Transverse colon (tissue), 4 donors: ENCODE results near the gene APOBR. TPM values are rescaled to one million over a fixed set of nuclear protein-coding genes. Genes with fewer than 3 reads are reported as not detected.
A peak's percentile ranks its signal among the peaks of the same experiment; 100 is the strongest.

Experiments used
- DNase-seq: peaks from one replicate; pipeline ENCODE4 v3.0.0-alpha.2; 2019
- H3K27ac ChIP-seq, 4 donors: fragments of 200-600 bp; sonication (generic); 2 replicates each; pipeline ENCODE4 v1.5.1; 2016 to 2018; ENCODE audit warnings: inconsistent platforms in 4 of 4
- H3K27me3 ChIP-seq: fragments of 200-600 bp; sonication (generic); 2 replicates; pipeline ENCODE4 v1.5.1; 2017; ENCODE audit warnings: inconsistent platforms
- H3K36me3 ChIP-seq, 4 donors: fragments of 200-600 bp; sonication (generic); 2 replicates each; pipeline ENCODE4 v1.5.1; 2017 to 2019; ENCODE audit warnings: inconsistent platforms in 4 of 4
- H3K4me1 ChIP-seq, 4 donors: fragments of 200-600 bp; sonication (generic); 2 replicates each; pipeline ENCODE4 v1.5.1; 2017 to 2020; ENCODE audit warnings: inconsistent platforms in 4 of 4
- H3K4me3 ChIP-seq, 4 donors: fragments of 200-600 bp; sonication (generic); 1 replicate in 1 of 4; 2 replicates in 3 of 4; pipeline versions ENCODE4 v1.5.1 to v1.6.1; 2017 to 2019; ENCODE audit warnings: inconsistent platforms in 4 of 4
- H3K9me3 ChIP-seq, 2 donors: fragments of 200-600 bp; sonication (generic); 2 replicates each; pipeline ENCODE4 v1.5.1; 2017 to 2019; ENCODE audit warnings: inconsistent platforms in 2 of 2
- EP300 ChIP-seq: sonication (generic); formaldehyde crosslinking; IDR thresholded peaks from one replicate; pipeline ENCODE4 v1.6.1; 2017; ENCODE audit warnings: antibody characterized with exemption, low read depth
- POLR2A ChIP-seq: fragments of 450-650 bp; IDR thresholded peaks from one replicate; pipeline ENCODE4 v1.6.1; 2016; ENCODE audit warnings: antibody characterized with exemption, mild to moderate bottlenecking, moderate library complexity
- POLR2AphosphoS5 ChIP-seq, 3 donors: sonication (generic); formaldehyde crosslinking; IDR thresholded peaks; one replicate each; pipeline ENCODE4 v1.6.1; 2016; ENCODE audit warnings: antibody characterized with exemption in 3 of 3
- WGBS, 2 donors: methylation state at CpG; one replicate each; pipeline ENCODE4 v1.1.5; 2018; ENCODE audit warnings: low coverage in 1 of 2; 5-methylcytosine and 5-hydroxymethylcytosine counted together
- in situ Hi-C, 4 donors: fragments of 200-750 bp; cut with MboI; loops; one replicate each; pipeline versions ENCODE4 v1.15.0 to v1.15.1; 2017; ENCODE audit warnings: low sequenced_read_pairs in 3 of 4, low pct_ligation_motif_present in 1 of 4, low pct_unique_long_range_greater_than_20kb in 1 of 4
- intact Hi-C: fragments of 100-400 bp; cut with DNase I; formaldehyde crosslinking; loops from one replicate; pipeline ENCODE4 v1.15.1; 2023; ENCODE audit warnings: low total_unique reads
- total RNA-seq, 4 donors: library from RNA; depleted of rRNA; stranded (reverse); fragments of >200 nt; gene quantifications; one replicate each; pipeline ENCODE4 v1.1.0, GENCODE V29; 2016
- TF ChIP-seq, protein P1 (sequence below), 5 experiments: fragments of 200-600 bp in 3 of 5; fragments of 450-650 bp in 2 of 5; sonication (generic) in 3 of 5; IDR thresholded peaks; 1 replicate in 2 of 5; 2 replicates in 3 of 5; pipeline ENCODE4 v1.5.1; 2016 to 2017; ENCODE audit warnings: antibody characterized with exemption in 5 of 5, inconsistent platforms in 3 of 5, mild to moderate bottlenecking in 2 of 5, moderate library complexity in 1 of 5

The APOBR gene
- total RNA-seq, 4 donors from 2014 or later: 60.0 to 96.9 (median 61.7) TPM

DNA sequence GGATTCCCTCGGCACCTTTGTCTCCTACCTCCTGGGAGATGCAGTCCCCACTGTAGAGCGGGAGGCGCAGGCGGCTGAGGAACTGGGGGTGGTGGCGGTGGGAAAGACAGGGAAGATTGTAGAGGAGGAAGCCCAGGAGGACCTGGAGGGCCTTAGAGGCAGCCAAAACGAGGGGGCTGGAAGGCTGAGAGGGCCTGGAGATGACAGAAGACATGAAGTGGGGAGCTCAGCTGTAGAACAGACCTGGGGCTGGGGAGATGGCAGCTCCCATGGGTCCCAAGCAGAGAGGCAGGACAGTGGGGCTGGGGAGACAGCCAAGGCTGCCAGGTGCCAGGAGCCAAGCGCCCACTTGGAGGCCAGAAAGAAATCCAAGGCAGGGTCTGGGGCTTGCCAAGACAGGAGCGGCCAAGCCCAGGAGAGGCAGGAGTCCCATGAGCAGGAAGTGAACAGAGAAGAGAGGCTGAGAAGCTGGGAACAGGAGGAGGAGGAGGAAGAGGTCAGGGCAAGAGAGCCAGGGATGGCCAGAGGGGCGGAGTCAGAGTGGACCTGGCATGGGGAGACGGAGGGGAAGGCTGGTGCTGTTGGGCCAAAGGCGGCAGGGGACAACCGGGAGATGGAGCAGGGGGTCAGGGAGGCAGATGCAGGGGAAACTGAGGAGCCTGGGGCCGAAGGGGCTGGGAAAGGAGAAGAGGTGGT lies 803 bp downstream of the APOBR start:
- in situ Hi-C loops: no loop called here
- WGBS, 2 donors: 34 to 50% methylated on average over 7 to 13 of the region's 13 CpGs
- Histone ChIP-seq H3K4me3 (peak overlapping the region in 3 of 4 donors; percentile 33 to 61 (median 43)), H3K9me3 (no peaks in the 10 kb centered on the region), H3K27ac (peak overlapping the region; percentile 89 to 98 (median 95)), H3K36me3 (no peaks in the 10 kb centered on the region), H3K4me1 (peaks cover 5 to 55% (median 39%) of the 10 kb centered on the region in 4 donors), H3K27me3 (no peaks in the 10 kb centered on the region)
- DNase-seq: peak; percentile 63
- intact Hi-C loops: no loop called here
- TF ChIP-seq POLR2A (peak; percentile 47), POLR2AphosphoS5 (IDR thresholded peaks at IDR 0.05) (peak in 1 of 3 donors; percentile 49)
- TF ChIP-seq, protein P1, sequence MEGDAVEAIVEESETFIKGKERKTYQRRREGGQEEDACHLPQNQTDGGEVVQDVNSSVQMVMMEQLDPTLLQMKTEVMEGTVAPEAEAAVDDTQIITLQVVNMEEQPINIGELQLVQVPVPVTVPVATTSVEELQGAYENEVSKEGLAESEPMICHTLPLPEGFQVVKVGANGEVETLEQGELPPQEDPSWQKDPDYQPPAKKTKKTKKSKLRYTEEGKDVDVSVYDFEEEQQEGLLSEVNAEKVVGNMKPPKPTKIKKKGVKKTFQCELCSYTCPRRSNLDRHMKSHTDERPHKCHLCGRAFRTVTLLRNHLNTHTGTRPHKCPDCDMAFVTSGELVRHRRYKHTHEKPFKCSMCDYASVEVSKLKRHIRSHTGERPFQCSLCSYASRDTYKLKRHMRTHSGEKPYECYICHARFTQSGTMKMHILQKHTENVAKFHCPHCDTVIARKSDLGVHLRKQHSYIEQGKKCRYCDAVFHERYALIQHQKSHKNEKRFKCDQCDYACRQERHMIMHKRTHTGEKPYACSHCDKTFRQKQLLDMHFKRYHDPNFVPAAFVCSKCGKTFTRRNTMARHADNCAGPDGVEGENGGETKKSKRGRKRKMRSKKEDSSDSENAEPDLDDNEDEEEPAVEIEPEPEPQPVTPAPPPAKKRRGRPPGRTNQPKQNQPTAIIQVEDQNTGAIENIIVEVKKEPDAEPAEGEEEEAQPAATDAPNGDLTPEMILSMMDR (IDR thresholded peaks at IDR 0.05): no peak

DNA sequence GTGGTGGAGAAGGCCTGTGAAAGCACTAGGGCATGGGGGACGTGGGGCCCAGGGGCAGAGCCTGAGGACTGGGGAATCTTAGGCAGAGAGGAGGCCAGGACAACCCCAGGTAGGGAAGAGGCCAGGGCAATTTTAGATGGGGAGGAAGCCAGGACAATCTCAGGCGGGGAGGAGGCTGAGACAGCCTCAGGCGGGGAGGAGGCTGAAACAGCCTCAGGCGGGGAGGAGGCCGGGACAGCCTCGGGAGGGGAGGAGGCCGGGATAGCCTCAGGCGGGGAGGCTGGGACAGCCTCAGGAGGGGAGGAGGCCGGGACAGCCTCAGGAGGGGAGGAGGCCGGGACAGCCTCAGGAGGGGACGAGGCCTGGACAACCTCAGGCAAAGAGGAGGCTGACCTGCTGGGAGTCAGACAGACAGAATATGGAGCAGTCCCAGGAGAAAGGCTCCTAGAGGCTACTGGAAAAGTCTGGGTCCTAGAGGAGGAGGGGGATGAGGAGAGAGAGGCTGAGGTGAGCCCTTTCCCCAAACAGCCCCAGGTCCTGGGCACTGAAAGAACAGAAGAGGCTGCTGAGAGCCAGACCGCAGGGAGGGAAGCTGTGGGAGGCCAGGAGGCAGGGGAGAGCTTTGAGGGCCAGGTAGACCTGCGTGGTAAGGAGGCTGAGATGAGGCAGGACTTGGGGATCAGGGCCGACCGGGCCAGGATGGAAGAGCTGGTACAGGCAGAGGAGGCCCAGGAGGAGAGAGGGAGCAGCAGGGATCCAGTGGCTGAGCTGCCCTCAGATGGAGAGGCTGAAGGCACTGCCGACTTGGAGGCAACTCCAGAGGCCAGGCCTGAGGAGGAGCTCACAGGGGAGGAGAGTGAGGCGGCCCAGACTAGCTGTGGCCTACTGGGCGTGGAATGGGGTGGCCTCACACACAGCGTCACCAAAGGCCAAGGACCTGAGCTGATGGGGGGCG lies 1.6 kb downstream of the APOBR start:
- peaks cover 0 to 47% (median 35%) of the 10 kb centered on the region in 4 donors for H3K4me1 ChIP-seq
- 68 to 77% methylated on average over 4 to 20 of the region's 20 CpGs for WGBS, 2 donors
- no peaks in the 10 kb centered on the region for H3K9me3 ChIP-seq
- no peaks in the 10 kb centered on the region for H3K27me3 ChIP-seq
- no peaks in the 10 kb centered on the region for H3K36me3 ChIP-seq
- H3K4me3 ChIP-seq: peak overlapping the region in 3 of 4 donors; percentile 33 to 61 (median 43)
- H3K27ac ChIP-seq: peak overlapping the region; percentile 89 to 98 (median 95)
- intact Hi-C loops: no loop called here
- no peak for DNase-seq
- in situ Hi-C loops: no loop called here
- TF ChIP-seq POLR2AphosphoS5 (IDR thresholded peaks at IDR 0.05) (no peak), POLR2A (no peak), EP300 (no peak)
- TF ChIP-seq, protein P1 (IDR thresholded peaks at IDR 0.05): no peak

DNA sequence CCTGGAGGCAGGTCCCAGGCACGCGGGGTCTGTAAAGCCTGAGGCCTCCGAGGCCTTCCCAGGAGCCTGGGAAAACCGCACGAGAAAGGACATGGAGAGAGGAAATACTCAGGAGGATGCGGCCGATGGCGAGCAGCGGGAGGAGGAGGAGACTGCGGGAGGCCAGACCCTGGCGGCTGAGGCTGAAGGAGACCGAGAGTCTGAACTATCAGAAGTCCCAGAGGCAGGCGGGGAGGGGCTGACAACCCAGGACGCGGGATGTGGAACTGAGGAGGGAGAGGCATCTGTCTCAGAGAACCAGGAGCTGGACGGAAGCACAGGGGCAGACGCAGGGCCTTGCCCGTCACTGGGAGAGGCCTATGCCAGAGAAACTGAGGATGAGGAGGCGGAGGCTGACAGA lies 2.4 kb downstream of the APOBR start:
- Histone ChIP-seq H3K4me1 (peaks cover 0 to 44% (median 34%) of the 10 kb centered on the region in 4 donors), H3K27ac (peak overlapping the region in 2 of 4 donors; percentile 89 to 98), H3K9me3 (no peaks in the 10 kb centered on the region), H3K36me3 (no peaks in the 10 kb centered on the region), H3K4me3 (peak overlapping the region in 1 of 4 donors; percentile 61), H3K27me3 (no peaks in the 10 kb centered on the region)
- no peak for DNase-seq
- intact Hi-C loops: no loop called here
- in situ Hi-C loops: no loop called here
- TF ChIP-seq POLR2A: no peak
- TF ChIP-seq EP300: no peak
- no peak for TF ChIP-seq POLR2AphosphoS5 (IDR thresholded peaks at IDR 0.05)
- TF ChIP-seq, protein P1 (IDR thresholded peaks at IDR 0.05): no peak
- 72 to 91% methylated on average over 6 to 19 of the region's 19 CpGs for WGBS, 2 donors

DNA sequence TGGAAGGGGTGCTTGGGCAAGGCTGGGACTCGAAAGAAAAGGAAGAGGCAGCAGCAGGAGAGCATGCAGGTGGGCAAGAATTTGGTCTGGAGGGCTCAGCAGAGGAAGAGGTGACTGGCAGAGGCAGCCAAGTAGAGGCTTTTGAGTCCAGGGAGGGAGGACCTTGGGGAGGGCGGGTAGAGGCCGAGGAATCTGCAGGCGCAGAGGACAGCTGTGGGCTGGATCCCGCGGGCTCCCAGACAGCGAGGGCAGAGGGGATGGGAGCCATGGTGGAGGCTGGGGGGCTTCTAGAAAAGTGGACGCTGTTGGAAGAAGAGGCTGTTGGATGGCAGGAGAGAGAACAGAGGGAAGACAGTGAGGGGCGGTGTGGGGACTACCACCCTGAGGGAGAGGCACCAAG lies 2.9 kb downstream of the APOBR start:
- WGBS, 2 donors: 90 to 92% methylated on average over 2 to 9 of the region's 9 CpGs
- Histone ChIP-seq H3K4me3 (no peak overlapping the region), H3K36me3 (no peaks in the 10 kb centered on the region), H3K4me1 (peaks cover 0 to 43% (median 33%) of the 10 kb centered on the region in 4 donors), H3K27me3 (no peaks in the 10 kb centered on the region), H3K9me3 (no peaks in the 10 kb centered on the region), H3K27ac (no peak overlapping the region)
- in situ Hi-C loops: no loop called here
- intact Hi-C loops: no loop called here
- TF ChIP-seq POLR2AphosphoS5 (IDR thresholded peaks at IDR 0.05): no peak
- TF ChIP-seq, protein P1 (IDR thresholded peaks at IDR 0.05): no peak
- no peak for TF ChIP-seq EP300
- TF ChIP-seq POLR2A: no peak
- DNase-seq: no peak
